CD4-positive, alpha-beta T cell treated with Interleukin-6 for 4 hours (primary cell): ENCODE results near the gene TBC1D22A.

Experiments used
- DNase-seq: peaks from one replicate; pipeline ENCODE4 v3.0.0-alpha.2; 2020; ENCODE audit warnings: mixed read lengths

The TBC1D22A gene

GRCh38 chr22:46754110-46754799, 8.2 kb upstream of the TBC1D22A start:
- DNase-seq, result peak; percentile 63

GRCh38 chr22:46754826-46755225, 7.6 kb upstream of the TBC1D22A start:
- no peak for DNase-seq

- no peak for DNase-seq
Observed at GRCh38 chr22:46755525-46755924, 6.9 kb upstream of the TBC1D22A start.

- DNase-seq, result no peak
Observed at GRCh38 chr22:46756097-46756496, 6.4 kb upstream of the TBC1D22A start.

GRCh38 chr22:46757104-46757503, 5.3 kb upstream of the TBC1D22A start:
- no peak for DNase-seq

- DNase-seq, result no peak
Observed at GRCh38 chr22:46758121-46758520, 4.3 kb upstream of the TBC1D22A start.

- DNase-seq, result peak; percentile 77
Observed at GRCh38 chr22:46758867-46759290, 3.6 kb upstream of the TBC1D22A start.

GRCh38 chr22:46761017-46761416, 1.4 kb upstream of the TBC1D22A start:
- no peak for DNase-seq

- DNase-seq, result no peak
Observed at GRCh38 chr22:46761539-46762237, 762 bp upstream of the TBC1D22A start.

- peak; percentile 47 for DNase-seq
Observed at GRCh38 chr22:46763051-46763705, 728 bp downstream of the TBC1D22A start.

GRCh38 chr22:46764140-46764680, 1.8 kb downstream of the TBC1D22A start:
- no peak for DNase-seq

GRCh38 chr22:46764779-46765485, 2.5 kb downstream of the TBC1D22A start:
- DNase-seq, result no peak

GRCh38 chr22:46766611-46767010, 4.2 kb downstream of the TBC1D22A start:
- DNase-seq, result no peak

GRCh38 chr22:46767249-46767985, 5.0 kb downstream of the TBC1D22A start:
- no peak for DNase-seq

- no peak for DNase-seq
Observed at GRCh38 chr22:46769191-46769675, 6.8 kb downstream of the TBC1D22A start.

GRCh38 chr22:46769706-46770105, 7.3 kb downstream of the TBC1D22A start:
- DNase-seq, result no peak

- DNase-seq, result no peak
Observed at GRCh38 chr22:46770151-46770641, 7.7 kb downstream of the TBC1D22A start.

GRCh38 chr22:46770726-46771125, 8.3 kb downstream of the TBC1D22A start:
- peak; percentile 46 for DNase-seq

GRCh38 chr22:46773076-46773475, 10.6 kb downstream of the TBC1D22A start:
- no peak for DNase-seq

- DNase-seq, result peak; percentile 46
Observed at GRCh38 chr22:46774253-46774979, 12.0 kb downstream of the TBC1D22A start.
